Ishikawa (cell line): Measurements from ENCODE around the gene SLC7A7.

Experiments
- CEBPB ChIP-seq: IDR thresholded peaks from 2 replicates; pipeline ENCODE4 v1.6.1; 2012
- CREB1 ChIP-seq: IDR thresholded peaks from 2 replicates; pipeline ENCODE4 v1.6.1; 2012; ENCODE audit warnings: low read depth
- EGR1 ChIP-seq: IDR thresholded peaks from 2 replicates; pipeline ENCODE4 v1.6.1; 2012
- EP300 ChIP-seq: IDR thresholded peaks from 2 replicates; pipeline ENCODE4 v1.6.1; 2012; ENCODE audit warnings: borderline replicate concordance
- FOXM1 ChIP-seq: IDR thresholded peaks from 2 replicates; pipeline ENCODE4 v1.6.1; 2012; ENCODE audit warnings: low read depth, borderline replicate concordance
- RAD21 ChIP-seq: IDR thresholded peaks from 2 replicates; pipeline ENCODE4 v1.6.1; 2012; ENCODE audit warnings: low read depth
- TAF1 ChIP-seq: IDR thresholded peaks from 2 replicates; pipeline ENCODE4 v1.6.1; 2012; ENCODE audit warnings: low read depth, mild to moderate bottlenecking
- TCF12 ChIP-seq: IDR thresholded peaks from 2 replicates; pipeline ENCODE4 v1.6.1; 2012; ENCODE audit warnings: low read depth
- YY1 ChIP-seq: IDR thresholded peaks from 2 replicates; pipeline ENCODE4 v1.6.1; 2012; ENCODE audit warnings: low read depth
- ZBTB7A ChIP-seq: IDR thresholded peaks from 2 replicates; pipeline ENCODE4 v1.6.1; 2012; ENCODE audit warnings: low read depth
- TF ChIP-seq, protein P1 (sequence below): IDR thresholded peaks from 2 replicates; pipeline ENCODE4 v1.6.1; 2012; ENCODE audit warnings: low read depth, mild to moderate bottlenecking
- TF ChIP-seq, protein P2 (sequence below): IDR thresholded peaks from 2 replicates; pipeline ENCODE4 v1.6.1; 2012
- TF ChIP-seq, protein P3 (sequence below): IDR thresholded peaks from 2 replicates; pipeline ENCODE4 v1.6.1; 2012

- TF ChIP-seq FOXM1 (no peak), EP300 (no peak), EGR1 (no peak), YY1 (no peak), TAF1 (no peak), RAD21 (no peak), CREB1 (no peak), CEBPB (no peak), TCF12 (no peak), ZBTB7A (no peak)
- TF ChIP-seq, protein P1, sequence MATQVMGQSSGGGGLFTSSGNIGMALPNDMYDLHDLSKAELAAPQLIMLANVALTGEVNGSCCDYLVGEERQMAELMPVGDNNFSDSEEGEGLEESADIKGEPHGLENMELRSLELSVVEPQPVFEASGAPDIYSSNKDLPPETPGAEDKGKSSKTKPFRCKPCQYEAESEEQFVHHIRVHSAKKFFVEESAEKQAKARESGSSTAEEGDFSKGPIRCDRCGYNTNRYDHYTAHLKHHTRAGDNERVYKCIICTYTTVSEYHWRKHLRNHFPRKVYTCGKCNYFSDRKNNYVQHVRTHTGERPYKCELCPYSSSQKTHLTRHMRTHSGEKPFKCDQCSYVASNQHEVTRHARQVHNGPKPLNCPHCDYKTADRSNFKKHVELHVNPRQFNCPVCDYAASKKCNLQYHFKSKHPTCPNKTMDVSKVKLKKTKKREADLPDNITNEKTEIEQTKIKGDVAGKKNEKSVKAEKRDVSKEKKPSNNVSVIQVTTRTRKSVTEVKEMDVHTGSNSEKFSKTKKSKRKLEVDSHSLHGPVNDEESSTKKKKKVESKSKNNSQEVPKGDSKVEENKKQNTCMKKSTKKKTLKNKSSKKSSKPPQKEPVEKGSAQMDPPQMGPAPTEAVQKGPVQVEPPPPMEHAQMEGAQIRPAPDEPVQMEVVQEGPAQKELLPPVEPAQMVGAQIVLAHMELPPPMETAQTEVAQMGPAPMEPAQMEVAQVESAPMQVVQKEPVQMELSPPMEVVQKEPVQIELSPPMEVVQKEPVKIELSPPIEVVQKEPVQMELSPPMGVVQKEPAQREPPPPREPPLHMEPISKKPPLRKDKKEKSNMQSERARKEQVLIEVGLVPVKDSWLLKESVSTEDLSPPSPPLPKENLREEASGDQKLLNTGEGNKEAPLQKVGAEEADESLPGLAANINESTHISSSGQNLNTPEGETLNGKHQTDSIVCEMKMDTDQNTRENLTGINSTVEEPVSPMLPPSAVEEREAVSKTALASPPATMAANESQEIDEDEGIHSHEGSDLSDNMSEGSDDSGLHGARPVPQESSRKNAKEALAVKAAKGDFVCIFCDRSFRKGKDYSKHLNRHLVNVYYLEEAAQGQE, result no peak
- TF ChIP-seq, protein P2, sequence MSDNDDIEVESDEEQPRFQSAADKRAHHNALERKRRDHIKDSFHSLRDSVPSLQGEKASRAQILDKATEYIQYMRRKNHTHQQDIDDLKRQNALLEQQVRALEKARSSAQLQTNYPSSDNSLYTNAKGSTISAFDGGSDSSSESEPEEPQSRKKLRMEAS, result no peak
- TF ChIP-seq, protein P3, sequence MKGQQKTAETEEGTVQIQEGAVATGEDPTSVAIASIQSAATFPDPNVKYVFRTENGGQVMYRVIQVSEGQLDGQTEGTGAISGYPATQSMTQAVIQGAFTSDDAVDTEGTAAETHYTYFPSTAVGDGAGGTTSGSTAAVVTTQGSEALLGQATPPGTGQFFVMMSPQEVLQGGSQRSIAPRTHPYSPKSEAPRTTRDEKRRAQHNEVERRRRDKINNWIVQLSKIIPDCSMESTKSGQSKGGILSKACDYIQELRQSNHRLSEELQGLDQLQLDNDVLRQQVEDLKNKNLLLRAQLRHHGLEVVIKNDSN, result no peak
Measured at GRCh38 chr14:22812744-22813143, 2.5 kb downstream of the SLC7A7 start.
